Measurements from ENCODE around the gene SUPT7L.
"Not testable (repeated sequence)": the region's sequence is repeated elsewhere in the genome, so short reads cannot be mapped to it uniquely, and the experiment has no call there.

The SUPT7L gene

DNA sequence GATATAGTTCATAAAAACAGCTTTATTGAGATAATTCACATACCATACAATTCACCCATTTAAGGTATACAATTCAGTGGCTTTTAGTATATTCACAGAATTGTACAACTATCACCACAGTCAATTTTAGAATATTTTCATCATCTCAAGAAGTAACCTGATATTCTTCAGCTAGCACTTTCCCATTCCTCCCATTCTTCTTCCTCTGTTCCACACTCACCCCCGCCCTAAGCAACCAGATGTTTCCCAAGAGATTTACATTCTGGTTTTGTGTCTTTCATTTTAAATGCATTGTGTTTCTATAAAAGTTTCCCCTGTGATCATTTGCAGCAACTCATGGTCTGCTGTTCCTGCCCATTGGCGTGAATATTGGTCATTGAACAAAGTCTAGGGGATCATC is 29.1 kb downstream of the SUPT7L start:
- FAIRE-seq: no peak

DNA sequence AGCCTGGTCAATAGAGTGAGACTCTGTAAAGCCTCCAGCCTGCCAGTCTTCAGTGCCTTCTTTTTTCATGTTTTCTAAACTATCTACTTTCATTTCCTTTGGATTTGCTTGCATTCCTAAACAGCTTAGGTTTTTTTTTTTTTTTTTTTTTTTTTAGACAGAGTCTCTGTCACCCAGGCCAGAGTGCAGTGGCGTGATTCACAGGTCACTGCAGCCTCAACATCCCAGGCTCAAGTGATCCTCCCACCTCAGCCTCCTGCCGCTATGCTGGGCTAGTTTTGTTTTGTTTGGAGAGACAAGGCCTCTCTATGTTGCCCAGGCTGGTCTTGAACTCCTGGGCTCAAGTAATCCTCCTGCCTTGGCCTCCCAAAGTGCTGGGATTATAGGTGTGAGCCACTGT is 33.2 kb downstream of the SUPT7L start:
- FAIRE-seq: not testable (repeated sequence)

- FAIRE-seq: peak; percentile 28
These were observed 34.4 kb downstream of the SUPT7L start, which contains the start of the genes CCDC121 and GPN1 for GRCh38 chr2:27628767-27629709. TSS of gene CCDC121 (minus strand) at chr2:27629012. CDS start at chr2:27627799, 1,213 bp downstream. TSS of gene GPN1 (plus strand) at chr2:27629050. CDS start at chr2:27629059, 9 bp downstream.

GRCh38 chr2:27627963-27628766 is 35.2 kb downstream of the SUPT7L start:
- peak; percentile 33 for FAIRE-seq

DNA sequence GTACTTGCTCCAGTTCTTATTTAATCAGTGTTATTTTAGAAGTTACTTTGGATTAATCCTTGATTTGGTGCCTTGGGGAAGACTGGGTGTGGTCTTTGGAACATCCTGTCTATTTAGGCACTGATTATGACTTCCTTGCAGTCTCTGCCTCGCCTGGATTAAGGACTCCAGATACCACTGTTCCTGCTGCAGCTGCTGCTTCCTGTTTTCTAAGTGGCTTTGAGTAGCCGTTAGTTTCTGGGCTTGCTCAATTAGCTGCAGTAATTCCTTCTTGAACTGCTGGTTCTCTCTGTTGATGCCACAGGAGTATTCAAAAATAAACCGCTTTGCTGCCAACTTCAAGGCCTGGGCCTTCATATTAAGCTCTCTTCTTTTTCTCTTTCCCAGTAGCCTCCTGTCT is 36.5 kb downstream of the SUPT7L start:
- not testable (repeated sequence) for FAIRE-seq

GRCh38 chr2:27626323-27626722 is 37.1 kb downstream of the SUPT7L start:
- FAIRE-seq: not testable (repeated sequence)

DNA sequence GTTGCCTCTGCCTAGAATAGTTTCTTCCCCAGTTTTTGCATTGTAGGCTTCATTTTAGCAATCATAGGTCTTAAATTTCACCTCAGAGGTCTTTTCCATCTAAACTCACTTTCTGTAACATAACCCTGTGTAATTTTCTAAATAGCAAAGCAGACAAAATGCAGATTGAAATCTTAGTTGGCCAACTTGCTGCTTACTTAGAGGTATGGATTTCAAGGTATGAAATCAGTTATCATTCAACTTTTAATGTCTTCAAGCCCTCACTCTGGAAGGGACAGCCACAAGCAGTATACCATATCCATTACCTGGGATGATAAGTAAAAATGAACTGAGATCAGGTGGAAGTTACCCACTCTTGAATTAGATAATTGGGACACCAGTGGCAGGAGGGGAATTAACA is 38.5 kb downstream of the SUPT7L start:
- no peak for FAIRE-seq

- no peak for FAIRE-seq
These were observed 40.5 kb downstream of the SUPT7L start for GRCh38 chr2:27622921-27623384.

- FAIRE-seq: peak; percentile 60
These were observed 41.9 kb downstream of the SUPT7L start for GRCh38 chr2:27621524-27621923.

- no peak for FAIRE-seq
These were observed 48.1 kb downstream of the SUPT7L start for GRCh38 chr2:27615316-27615715.

DNA sequence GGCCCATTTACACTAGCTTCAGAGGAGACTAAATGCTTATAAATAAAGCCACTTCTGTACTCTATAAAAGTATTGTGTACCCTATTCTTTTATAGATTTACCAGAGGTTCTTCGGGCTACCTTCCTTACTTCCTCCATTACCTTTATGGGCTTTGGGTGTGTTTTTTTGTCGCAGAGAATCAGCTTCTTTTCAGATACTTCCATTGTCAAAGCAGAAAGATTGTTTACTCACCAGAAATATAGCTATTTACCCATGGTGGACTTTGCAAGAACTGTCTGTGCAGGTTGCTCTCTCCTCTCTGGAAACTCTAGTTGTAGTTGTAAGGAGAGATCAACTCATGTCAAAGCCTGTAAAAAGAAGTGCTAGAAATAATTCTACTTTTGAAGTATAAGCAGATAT is 49.4 kb downstream of the SUPT7L start:
- FAIRE-seq: no peak

DNA sequence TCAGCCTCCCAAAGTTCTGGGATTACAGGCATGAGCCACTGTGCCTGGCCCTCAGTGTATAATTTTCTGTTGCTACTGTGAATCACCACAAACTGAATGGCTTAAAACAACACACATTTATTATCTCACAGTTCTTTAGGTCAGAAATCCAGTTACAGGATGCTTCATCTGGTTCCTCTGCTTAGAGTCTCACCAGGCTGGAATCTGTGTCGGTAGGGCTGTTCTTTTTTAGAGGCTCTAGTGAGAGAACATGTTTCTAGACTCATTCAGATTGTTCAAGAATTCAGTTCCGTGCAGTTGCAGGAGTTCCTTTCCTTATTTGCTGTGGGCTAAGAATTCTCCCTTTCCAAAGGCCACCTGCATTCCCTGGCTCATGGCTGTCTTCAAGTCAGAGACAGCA is 56.8 kb downstream of the SUPT7L start:
- no peak for FAIRE-seq
